GM19452 (cell line): ENCODE results near the gene ADI1.
A peak's percentile ranks its signal among the peaks of the same experiment; 100 is the strongest.
"Not testable (repeated sequence)": the region's sequence is repeated elsewhere in the genome, so short reads cannot be mapped to it uniquely, and the experiment has no call there.

Source experiments
- ATAC-seq: cut with Tn5 transposase; IDR thresholded peaks from one replicate; pipeline ENCODE4 v1.9.1; 2021; ENCODE audit not compliant: unreplicated experiment

ADI1 gene

GRCh38 chr2:3464401-3465005, 54.8 kb downstream of the ADI1 start:
- no peak for ATAC-seq

GRCh38 chr2:3463944-3464343, 55.4 kb downstream of the ADI1 start:
- ATAC-seq, result no peak

GRCh38 chr2:3463186-3463835, 56.0 kb downstream of the ADI1 start:
- ATAC-seq, result no peak

- ATAC-seq, result no peak
Measured at GRCh38 chr2:3462493-3463104, 56.7 kb downstream of the ADI1 start.

- ATAC-seq, result peak; percentile 83
Measured at GRCh38 chr2:3461801-3462492, 57.4 kb downstream of the ADI1 start.

GRCh38 chr2:3460831-3461800, 58.2 kb downstream of the ADI1 start:
- ATAC-seq, result no peak

GRCh38 chr2:3460156-3460555, 59.2 kb downstream of the ADI1 start:
- no peak for ATAC-seq

- no peak for ATAC-seq
Measured at GRCh38 chr2:3459185-3460015, 59.9 kb downstream of the ADI1 start.

GRCh38 chr2:3458396-3459184, 60.7 kb downstream of the ADI1 start:
- no peak for ATAC-seq

- ATAC-seq, result no peak
Measured at GRCh38 chr2:3457524-3458395, 61.6 kb downstream of the ADI1 start.

GRCh38 chr2:3456125-3456524, 63.2 kb downstream of the ADI1 start:
- no peak for ATAC-seq

GRCh38 chr2:3454802-3455201, 64.5 kb downstream of the ADI1 start:
- ATAC-seq, result no peak

GRCh38 chr2:3454005-3454404, 65.3 kb downstream of the ADI1 start:
- ATAC-seq, result not testable (repeated sequence)

- no peak for ATAC-seq
Measured at GRCh38 chr2:3453190-3453999, 65.9 kb downstream of the ADI1 start.

- ATAC-seq, result no peak
Measured at GRCh38 chr2:3451926-3452671, 67.2 kb downstream of the ADI1 start.

GRCh38 chr2:3451169-3451568, 68.2 kb downstream of the ADI1 start:
- ATAC-seq, result no peak
